RWPE2 (cell line): ENCODE measurements around the gene EPS8L2.

ENCODE experiments used
- ATAC-seq: fragments of 200-7000 bp; cut with Tn5 transposase; 3 replicates; pipeline ENCODE4 v1.9.1; 2021; ENCODE audit warnings: low read depth
- DNase-seq: peaks from one replicate; pipeline ENCODE4 v3.0.0-alpha.2; 2020; ENCODE audit warnings: low spot score
- H3K27ac ChIP-seq: fragments of 450-650 bp; 2 replicates; pipeline ENCODE4 v1.5.1; 2017; ENCODE audit warnings: mild to moderate bottlenecking; ENCODE audit not compliant: poor library complexity, severe bottlenecking
- H3K27me3 ChIP-seq: fragments of 250-450 bp; sonication (Bioruptor Pico); 2 replicates; pipeline ENCODE4 v1.5.1; 2021; ENCODE audit warnings: mild to moderate bottlenecking, moderate library complexity; ENCODE audit not compliant: insufficient read depth, poor library complexity, severe bottlenecking
- H3K36me3 ChIP-seq: fragments of 250-450 bp; sonication (Bioruptor Pico); 2 replicates; pipeline ENCODE4 v1.5.1; 2020; ENCODE audit warnings: low read depth, mild to moderate bottlenecking, moderate library complexity
- H3K4me1 ChIP-seq: fragments of 250-450 bp; sonication (Bioruptor Pico); 2 replicates; pipeline ENCODE4 v1.5.1; 2021; ENCODE audit warnings: mild to moderate bottlenecking, moderate library complexity; ENCODE audit not compliant: insufficient read depth, poor library complexity, severe bottlenecking
- H3K4me3 ChIP-seq: fragments of 250-450 bp; sonication (Bioruptor Pico); 2 replicates; pipeline ENCODE4 v1.5.1; 2021; ENCODE audit warnings: mild to moderate bottlenecking, moderate library complexity; ENCODE audit not compliant: severe bottlenecking
- H3K9me3 ChIP-seq: fragments of 250-450 bp; sonication (Bioruptor Pico); 2 replicates; pipeline ENCODE4 v1.5.1; 2021; ENCODE audit warnings: mild to moderate bottlenecking, moderate library complexity; ENCODE audit not compliant: severe bottlenecking
- CTCF ChIP-seq: fragments of 450-650 bp; IDR thresholded peaks from one replicate; pipeline ENCODE4 v1.5.1; 2017; ENCODE audit warnings: mild to moderate bottlenecking, moderate library complexity; ENCODE audit not compliant: poor library complexity, severe bottlenecking

EPS8L2 gene

DNA sequence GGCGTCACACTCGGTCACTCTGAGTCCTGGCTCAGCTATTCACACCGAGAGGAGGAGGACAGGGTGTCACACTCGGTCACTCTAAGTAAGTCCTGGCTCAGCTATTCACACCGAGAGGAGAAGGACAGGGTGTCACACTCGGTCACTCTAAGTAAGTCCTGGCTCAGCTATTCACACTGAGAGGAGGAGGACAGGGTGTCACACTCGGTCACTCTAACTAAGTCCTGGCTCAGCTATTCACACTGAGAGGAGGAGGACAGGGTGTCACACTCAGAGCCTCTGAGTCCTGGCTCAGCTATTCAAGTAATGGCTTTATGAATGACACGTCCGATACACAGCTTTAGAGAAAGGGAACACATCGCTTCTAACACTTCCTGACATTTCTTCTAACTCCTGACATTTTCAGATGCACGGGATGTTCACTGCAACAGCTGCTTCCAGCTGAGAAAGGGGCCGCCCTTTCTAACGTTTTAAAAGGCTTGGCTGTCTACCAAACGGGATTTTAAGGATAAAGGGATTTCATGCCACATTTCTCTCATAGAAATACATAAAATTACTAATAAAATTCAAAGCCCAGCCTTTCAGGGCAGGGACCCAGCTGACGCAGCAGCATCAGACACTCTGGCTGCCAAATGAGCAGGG, 40.8 kb upstream of the EPS8L2 start:
- DNase-seq = no peak
- Histone ChIP-seq H3K36me3 (peaks cover 35% of the 10 kb centered on the region), H3K4me3 (no peak overlapping the region), H3K4me1 (no peaks in the 10 kb centered on the region), H3K27ac (no peak overlapping the region), H3K27me3 (no peaks in the 10 kb centered on the region), H3K9me3 (no peaks in the 10 kb centered on the region)
- no peak for TF ChIP-seq CTCF
- no peak for ATAC-seq

- H3K9me3 ChIP-seq = no peaks in the 10 kb centered on the region
- no peak for TF ChIP-seq CTCF
- H3K36me3 ChIP-seq = peaks cover 35% of the 10 kb centered on the region
- no peak overlapping the region for H3K4me3 ChIP-seq
- H3K4me1 ChIP-seq = no peaks in the 10 kb centered on the region
- ATAC-seq (no peak), DNase-seq (no peak)
- H3K27ac ChIP-seq = no peak overlapping the region
- no peaks in the 10 kb centered on the region for H3K27me3 ChIP-seq
Measured at GRCh38 chr11:665704-666281, 40.2 kb upstream of the EPS8L2 start.

GRCh38 chr11:673866-674265, 32.2 kb upstream of the EPS8L2 start:
- no peak for DNase-seq
- no peak overlapping the region for H3K27ac ChIP-seq
- H3K9me3 ChIP-seq = no peaks in the 10 kb centered on the region
- TF ChIP-seq CTCF = no peak
- H3K4me3 ChIP-seq = no peak overlapping the region
- H3K36me3 ChIP-seq = peaks cover 57% of the 10 kb centered on the region
- H3K4me1 ChIP-seq = no peaks in the 10 kb centered on the region
- no peaks in the 10 kb centered on the region for H3K27me3 ChIP-seq
- ATAC-seq = no peak

GRCh38 chr11:674406-674805, 31.6 kb upstream of the EPS8L2 start:
- no peak for TF ChIP-seq CTCF
- DNase-seq (no peak), ATAC-seq (no peak)
- H3K27ac ChIP-seq = no peak overlapping the region
- H3K27me3 ChIP-seq = no peaks in the 10 kb centered on the region
- H3K4me3 ChIP-seq = no peak overlapping the region
- no peaks in the 10 kb centered on the region for H3K9me3 ChIP-seq
- H3K36me3 ChIP-seq = peaks cover 60% of the 10 kb centered on the region
- no peaks in the 10 kb centered on the region for H3K4me1 ChIP-seq

GRCh38 chr11:678297-678696, 27.7 kb upstream of the EPS8L2 start:
- H3K9me3 ChIP-seq = no peaks in the 10 kb centered on the region
- H3K4me1 ChIP-seq = no peaks in the 10 kb centered on the region
- H3K27ac ChIP-seq = no peak overlapping the region
- DNase-seq = no peak
- H3K4me3 ChIP-seq = no peak overlapping the region
- no peak for TF ChIP-seq CTCF
- H3K27me3 ChIP-seq = no peaks in the 10 kb centered on the region
- H3K36me3 ChIP-seq = peaks cover 62% of the 10 kb centered on the region
- ATAC-seq = no peak
